Measurements from ENCODE around the gene ZFAND3. TPM values are rescaled to one million over a fixed set of nuclear protein-coding genes. Genes with fewer than 3 reads are reported as not detected.

ZFAND3 gene
- total RNA-seq, 1 experiment from 2014 or later: 75.0 TPM

- Mint-ChIP-seq H3K36me3 (ENCODE audit: insufficient read depth, unreplicated experiment) (peaks cover 8% of the 10 kb centered on the region), H3K27me3 (ENCODE audit: unreplicated experiment) (no peaks in the 10 kb centered on the region), H3K4me1 (ENCODE audit: low read depth, unreplicated experiment) (no peaks in the 10 kb centered on the region), H3K4me3 (ENCODE audit: low read depth, unreplicated experiment) (no peak overlapping the region), H3K9me3 (ENCODE audit: low read depth, unreplicated experiment) (no peaks in the 10 kb centered on the region), H3K27ac (ENCODE audit: unreplicated experiment) (no peak overlapping the region)
- TF ChIP-seq CTCF (IDR thresholded peaks at IDR 0.05; ENCODE audit: unreplicated experiment): no peak
- DNase-seq: no peak
- BruUV-seq (replicated peaks): no TSS peak
- intact Hi-C loops (cut with micrococcal nuclease; ENCODE audit: unreplicated experiment): no loop called here
- CTCF ChIA-PET: interaction anchor here (0.5 to 1.1 kb wide), 3 partner anchors 10 to 1082 kb away, joined by 3 read pairs; no protein-coding TSS in a partner anchor
Observed at GRCh38 chr6:38067263-38067980, 247.9 kb downstream of the ZFAND3 start.

- no peaks in the 10 kb centered on the region for H3K27me3 Mint-ChIP-seq (ENCODE audit: unreplicated experiment)
- DNase-seq: no peak
- no peak for TF ChIP-seq CTCF (IDR thresholded peaks at IDR 0.05; ENCODE audit: unreplicated experiment)
- H3K4me1 Mint-ChIP-seq (ENCODE audit: low read depth, unreplicated experiment): no peaks in the 10 kb centered on the region
- BruUV-seq (replicated peaks): no TSS peak
- no peak overlapping the region for H3K27ac Mint-ChIP-seq (ENCODE audit: unreplicated experiment)
- no peaks in the 10 kb centered on the region for H3K9me3 Mint-ChIP-seq (ENCODE audit: low read depth, unreplicated experiment)
- H3K36me3 Mint-ChIP-seq (ENCODE audit: insufficient read depth, unreplicated experiment): peaks cover 8% of the 10 kb centered on the region
- CTCF ChIA-PET: no interaction called here
- intact Hi-C loops (cut with micrococcal nuclease; ENCODE audit: unreplicated experiment): no loop called here
- no peak overlapping the region for H3K4me3 Mint-ChIP-seq (ENCODE audit: low read depth, unreplicated experiment)
Observed at GRCh38 chr6:38068854-38069590, 249.5 kb downstream of the ZFAND3 start.

- intact Hi-C loops (cut with micrococcal nuclease; ENCODE audit: unreplicated experiment): no loop called here
- no peak for DNase-seq
- H3K27ac Mint-ChIP-seq (ENCODE audit: unreplicated experiment): no peak overlapping the region
- no peaks in the 10 kb centered on the region for H3K9me3 Mint-ChIP-seq (ENCODE audit: low read depth, unreplicated experiment)
- BruUV-seq (replicated peaks): no TSS peak
- H3K4me3 Mint-ChIP-seq (ENCODE audit: low read depth, unreplicated experiment): no peak overlapping the region
- H3K36me3 Mint-ChIP-seq (ENCODE audit: insufficient read depth, unreplicated experiment): peaks cover 9% of the 10 kb centered on the region
- H3K27me3 Mint-ChIP-seq (ENCODE audit: unreplicated experiment): no peaks in the 10 kb centered on the region
- H3K4me1 Mint-ChIP-seq (ENCODE audit: low read depth, unreplicated experiment): peaks cover 28% of the 10 kb centered on the region
- TF ChIP-seq CTCF (IDR thresholded peaks at IDR 0.05; ENCODE audit: unreplicated experiment): no peak
- CTCF ChIA-PET: no interaction called here
Observed at GRCh38 chr6:38077488-38078030, 258.0 kb downstream of the ZFAND3 start.

GRCh38 chr6:38078671-38079070 is 259.1 kb downstream of the ZFAND3 start:
- H3K27ac Mint-ChIP-seq (ENCODE audit: unreplicated experiment): no peak overlapping the region
- BruUV-seq (replicated peaks): no TSS peak

More at GRCh38 chr6:38078671-38079070, 259.1 kb downstream of the ZFAND3 start:
- TF ChIP-seq CTCF (IDR thresholded peaks at IDR 0.05; ENCODE audit: unreplicated experiment): no peak
- Mint-ChIP-seq H3K9me3 (ENCODE audit: low read depth, unreplicated experiment) (no peaks in the 10 kb centered on the region), H3K27me3 (ENCODE audit: unreplicated experiment) (no peaks in the 10 kb centered on the region), H3K4me1 (ENCODE audit: low read depth, unreplicated experiment) (peaks cover 28% of the 10 kb centered on the region), H3K4me3 (ENCODE audit: low read depth, unreplicated experiment) (no peak overlapping the region), H3K36me3 (ENCODE audit: insufficient read depth, unreplicated experiment) (peaks cover 14% of the 10 kb centered on the region)
- intact Hi-C loops (cut with micrococcal nuclease; ENCODE audit: unreplicated experiment): no loop called here
- DNase-seq: no peak
- CTCF ChIA-PET: no interaction called here

Measured in Calu3 (cell line).